Gastroesophageal sphincter (tissue), 3 donors: ENCODE measurements around the gene SYNC.

Experiments
- CTCF ChIP-seq, 4 experiments: fragments of 200-600 bp in 2 of 4; fragments of 450-650 bp in 2 of 4; sonication (generic) in 1 of 4; IDR thresholded peaks; one replicate each; pipeline ENCODE4 v1.5.1; 2017 to 2019; ENCODE audit warnings: antibody characterized with exemption in 4 of 4, mild to moderate bottlenecking in 2 of 4, moderate library complexity in 2 of 4
- POLR2A ChIP-seq, 2 donors: fragments of 450-650 bp; IDR thresholded peaks; one replicate each; pipeline ENCODE4 v1.6.1; 2017; ENCODE audit warnings: antibody characterized with exemption in 2 of 2, mild to moderate bottlenecking in 2 of 2, moderate library complexity in 1 of 2
- POLR2AphosphoS5 ChIP-seq: sonication (generic); formaldehyde crosslinking; IDR thresholded peaks from one replicate; pipeline ENCODE4 v1.6.1; 2017; ENCODE audit warnings: antibody characterized with exemption

GRCh38 chr1:32729254-32730046 lies 26.9 kb upstream of the SYNC start:
- TF ChIP-seq CTCF (IDR thresholded peaks at IDR 0.05) (no peak), POLR2A (IDR thresholded peaks at IDR 0.05) (no peak), POLR2AphosphoS5 (no peak)
